HG03064 (cell line): ENCODE data around the gene PTPRM.

Experiments
- ATAC-seq: cut with Tn5 transposase; IDR thresholded peaks from one replicate; pipeline ENCODE4 v1.9.1; 2021; ENCODE audit warnings: low read depth; ENCODE audit not compliant: unreplicated experiment

Gene PTPRM

DNA sequence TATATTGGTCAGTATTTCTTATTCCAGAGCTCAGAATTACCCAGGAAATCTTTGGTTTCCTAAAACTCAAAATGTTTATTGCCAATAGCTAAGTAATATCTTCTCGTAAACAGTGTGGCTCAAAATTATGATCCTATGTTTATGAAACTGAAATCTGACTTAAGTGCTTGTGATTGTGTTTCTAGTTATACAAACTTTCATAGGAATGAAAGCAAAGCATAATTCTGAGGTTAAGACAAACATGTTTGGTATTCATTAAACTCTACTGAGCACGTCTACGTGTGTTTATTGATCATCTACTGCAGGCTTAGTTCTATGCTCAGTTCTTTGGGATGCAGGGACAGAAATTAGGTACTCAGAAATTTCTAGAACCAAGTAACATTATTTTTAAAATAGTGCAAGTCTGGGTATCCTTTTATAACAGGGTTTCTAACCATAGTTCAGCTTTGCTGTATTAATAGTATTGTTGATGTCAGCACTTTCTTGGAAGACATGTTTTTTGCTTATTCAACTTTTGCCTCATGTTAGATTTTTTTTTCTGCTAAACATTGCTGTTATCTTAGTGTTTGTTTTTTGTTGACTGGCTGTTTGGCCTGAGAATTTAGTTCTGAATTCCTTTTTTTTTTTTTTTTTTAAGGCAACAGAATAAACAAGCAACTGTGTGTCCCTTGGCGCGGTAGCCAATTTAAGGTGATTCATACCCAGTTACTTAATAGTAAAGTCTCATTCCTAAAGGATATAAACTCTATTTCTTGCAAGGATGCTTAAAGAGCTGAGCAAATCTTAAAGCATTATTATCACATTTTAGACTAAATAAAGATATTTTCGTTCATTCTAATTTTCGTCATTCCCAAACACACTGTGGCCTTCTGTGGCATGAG is 31.3 kb downstream of the PTPRM start:
- no peak for ATAC-seq

DNA sequence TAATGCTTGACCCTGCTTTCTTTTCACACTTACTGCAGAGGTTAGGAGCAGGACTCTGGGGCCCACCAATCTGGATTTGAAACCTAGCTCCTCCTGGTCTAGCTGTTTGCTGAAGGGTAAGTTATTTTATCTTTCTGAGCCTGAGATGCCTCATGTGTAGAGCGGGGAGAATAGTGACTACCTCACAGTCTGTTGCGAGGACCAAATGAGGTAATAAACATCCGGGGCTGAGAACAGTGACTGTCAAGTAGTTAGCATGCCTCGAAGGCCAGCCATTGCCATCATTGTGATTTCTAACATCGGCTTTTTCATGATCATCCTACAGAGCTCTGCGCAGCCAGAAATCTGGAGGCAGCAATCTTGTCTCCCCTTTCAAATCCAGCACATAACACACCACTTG is 32.9 kb downstream of the PTPRM start:
- ATAC-seq, result no peak

DNA sequence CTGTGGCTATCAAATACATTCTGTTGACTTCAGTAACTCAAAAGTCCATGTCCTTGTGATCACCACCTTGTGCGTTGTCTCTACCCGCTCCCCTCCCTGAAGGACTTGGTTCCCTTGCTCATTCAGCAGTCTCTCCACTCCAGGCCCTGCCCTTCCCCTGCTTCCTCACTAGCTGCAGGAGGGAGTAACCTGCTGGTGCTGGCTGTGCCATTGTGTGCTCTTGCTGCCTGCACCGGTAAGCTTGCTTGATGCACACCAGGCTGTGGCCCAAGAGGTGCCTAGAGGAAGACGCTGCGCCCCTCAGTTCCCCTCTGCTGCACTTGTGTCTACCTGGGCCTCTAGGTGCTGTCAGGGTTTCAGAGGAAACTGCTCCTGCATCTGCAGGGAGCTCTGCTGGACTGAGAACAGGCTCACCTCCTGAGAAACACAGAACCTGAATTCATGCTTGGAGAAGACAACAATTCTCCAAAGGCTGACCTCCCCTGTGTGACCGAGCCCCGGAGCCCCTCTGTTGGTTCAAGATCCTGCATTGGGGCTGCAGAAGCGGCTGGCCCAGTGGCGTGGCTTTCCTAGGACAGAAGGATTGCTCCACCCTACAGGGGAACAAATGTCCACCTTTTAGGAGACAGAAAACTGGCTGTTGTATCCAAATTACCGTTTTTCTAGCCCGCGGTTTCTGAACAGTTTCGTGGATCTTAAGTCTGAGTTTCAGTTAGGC is 33.6 kb downstream of the PTPRM start:
- no peak for ATAC-seq

DNA sequence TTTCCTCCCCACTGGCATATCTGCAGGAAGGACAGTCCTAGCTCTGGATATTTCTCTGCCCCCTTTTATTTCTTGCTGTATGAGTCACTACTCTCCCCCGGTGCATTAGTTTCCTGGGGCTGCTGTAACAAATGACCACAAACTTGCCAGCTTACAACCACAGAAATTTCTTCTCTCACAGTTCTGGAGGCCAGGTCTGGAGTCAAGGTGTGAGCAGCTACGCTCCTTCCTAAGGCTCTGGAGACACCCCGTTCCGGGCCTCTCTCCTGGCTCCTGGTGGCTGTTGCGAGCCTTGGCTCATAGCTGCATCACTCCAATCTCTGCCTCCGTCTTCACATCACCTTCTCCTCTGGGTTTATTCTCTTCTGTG is 34.1 kb downstream of the PTPRM start:
- ATAC-seq, result no peak

DNA sequence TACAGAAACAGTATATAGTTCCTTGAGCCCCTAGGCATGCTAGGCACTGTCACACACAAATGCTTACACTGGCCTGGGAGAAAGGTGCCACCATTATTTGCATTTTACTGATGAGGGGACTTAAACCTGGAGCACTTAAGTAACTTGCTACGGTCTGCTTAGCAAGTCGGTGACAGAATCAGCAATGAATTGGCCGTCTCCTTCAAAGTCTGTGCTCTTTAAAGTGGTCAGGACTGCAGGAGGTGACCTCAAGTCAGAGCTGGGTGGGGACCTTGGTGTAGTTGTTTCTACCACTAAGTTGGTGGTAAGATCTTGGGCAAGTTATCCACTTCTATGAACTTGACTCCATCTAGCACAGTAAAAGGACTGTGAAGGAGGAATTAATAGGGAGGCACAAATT is 34.8 kb downstream of the PTPRM start:
- no peak for ATAC-seq

DNA sequence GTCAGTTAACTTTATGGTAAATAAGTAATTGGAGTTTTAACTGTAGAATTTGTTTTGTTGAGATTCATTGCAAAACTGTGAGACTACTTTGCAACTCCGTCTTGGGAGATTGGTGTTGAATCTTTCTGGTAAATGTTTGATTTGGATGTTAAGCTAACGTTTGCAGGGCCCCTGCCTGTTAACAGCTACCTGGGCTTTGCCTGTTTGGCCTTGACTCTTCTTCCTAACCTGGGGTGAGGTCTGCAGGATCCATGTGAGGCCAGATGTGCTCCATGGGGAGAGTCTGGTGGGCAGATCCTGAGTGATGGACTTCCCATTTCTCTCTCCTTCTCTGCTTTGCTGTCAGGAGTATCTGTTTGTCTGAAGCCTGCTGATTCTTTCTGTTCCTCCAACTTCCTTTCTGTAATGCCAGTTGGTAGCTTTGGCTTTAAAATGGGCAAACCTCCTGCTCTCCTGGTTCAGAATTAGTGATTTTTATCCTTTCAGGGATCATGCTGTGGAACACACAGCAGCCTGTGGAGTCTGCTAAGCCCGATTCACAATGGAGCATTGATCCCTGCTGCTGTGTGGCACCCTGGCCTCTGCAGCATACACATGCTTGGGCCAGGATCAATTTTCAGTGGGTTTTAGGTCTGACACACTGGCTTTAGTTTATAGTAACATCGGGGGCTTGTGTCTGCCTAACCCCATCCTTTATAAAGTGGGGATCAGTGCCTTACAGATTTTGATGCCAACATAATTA is 36.3 kb downstream of the PTPRM start:
- ATAC-seq, result no peak

DNA sequence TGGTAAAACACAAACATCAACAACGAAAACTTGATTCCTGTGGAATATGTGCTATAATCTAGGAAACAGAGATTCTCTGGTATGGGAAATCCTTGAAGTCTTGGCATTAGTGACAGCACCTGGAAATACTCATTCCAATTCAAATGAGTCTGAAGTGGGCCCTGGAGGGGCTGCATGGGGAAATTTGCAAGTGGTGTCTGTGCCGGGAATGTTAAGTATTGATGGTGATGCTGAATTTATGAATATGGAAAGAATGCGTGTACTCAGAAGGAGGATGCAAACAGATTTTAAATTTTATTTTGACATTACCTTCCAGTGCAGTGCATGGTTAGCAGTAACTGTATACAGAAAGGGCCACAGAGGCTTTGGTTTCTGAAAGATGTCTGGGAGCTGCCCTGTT is 37.2 kb downstream of the PTPRM start:
- ATAC-seq, result no peak

DNA sequence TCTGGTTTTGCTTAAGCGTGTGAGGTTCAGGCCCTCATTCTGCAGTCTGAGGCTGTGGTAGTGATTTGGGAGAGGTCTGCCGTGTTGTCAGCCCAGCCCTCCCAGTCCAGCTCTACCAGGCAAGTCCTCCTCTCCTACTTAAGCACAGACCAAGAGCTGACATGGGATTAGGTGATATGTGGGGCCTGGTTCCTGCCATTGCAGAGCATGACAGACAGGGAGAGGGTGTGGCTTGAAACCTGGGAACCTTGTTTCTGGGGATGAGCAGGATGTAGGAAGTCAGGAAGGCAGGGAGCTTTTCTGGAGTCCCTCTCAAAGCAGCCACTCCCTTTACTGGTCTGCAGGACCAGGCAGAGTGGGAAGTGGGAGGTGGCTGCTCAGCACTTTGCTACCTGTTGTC is 38.6 kb downstream of the PTPRM start:
- ATAC-seq, result no peak

DNA sequence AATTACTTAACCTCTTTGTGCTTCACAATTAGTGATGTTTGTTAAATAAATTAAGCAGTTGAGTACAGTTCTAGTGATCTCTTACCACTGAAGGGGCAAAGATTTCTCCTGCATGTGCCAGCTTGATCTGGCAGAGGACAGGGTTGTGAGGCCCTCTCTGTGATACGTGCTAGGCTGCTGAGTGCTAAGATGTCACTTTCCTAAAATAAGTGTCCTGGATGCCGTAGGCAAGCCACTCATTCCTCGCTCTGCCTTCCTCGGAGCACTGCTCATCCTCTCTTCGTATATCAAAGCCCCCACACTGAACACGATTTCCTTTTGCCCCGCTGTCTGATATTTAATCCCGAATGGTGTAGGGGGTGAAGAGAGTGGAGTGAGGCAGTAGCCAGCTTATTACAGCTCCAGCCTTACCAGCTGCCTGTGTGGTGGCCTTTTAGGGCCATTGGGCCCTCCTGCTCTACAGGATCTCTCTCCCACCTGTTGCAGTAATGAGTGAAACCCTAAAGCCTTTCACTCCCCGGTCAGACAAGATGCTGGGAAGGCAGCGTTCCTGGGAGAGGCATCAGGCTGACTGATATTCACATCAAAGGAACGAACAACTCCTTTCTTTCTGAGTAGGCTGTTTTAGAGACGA is 40.5 kb downstream of the PTPRM start:
- no peak for ATAC-seq

DNA sequence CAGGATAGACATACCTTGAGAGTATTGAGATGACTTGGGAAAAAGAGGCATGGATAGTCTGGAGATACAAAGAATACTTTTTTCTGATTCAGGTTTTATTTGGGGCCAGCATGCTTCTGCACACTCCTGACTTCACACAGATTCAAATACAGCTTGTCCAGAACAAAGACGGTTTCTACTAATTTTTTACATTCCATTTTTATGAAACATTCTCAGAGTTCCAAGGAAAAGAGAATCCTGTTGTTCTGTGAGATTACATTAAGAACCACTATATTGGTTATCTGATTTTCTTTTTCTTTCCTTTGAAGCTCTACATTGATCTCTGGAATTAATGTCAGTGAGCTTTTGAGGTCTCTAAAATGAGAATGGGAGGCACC is 41.0 kb downstream of the PTPRM start:
- no peak for ATAC-seq

DNA sequence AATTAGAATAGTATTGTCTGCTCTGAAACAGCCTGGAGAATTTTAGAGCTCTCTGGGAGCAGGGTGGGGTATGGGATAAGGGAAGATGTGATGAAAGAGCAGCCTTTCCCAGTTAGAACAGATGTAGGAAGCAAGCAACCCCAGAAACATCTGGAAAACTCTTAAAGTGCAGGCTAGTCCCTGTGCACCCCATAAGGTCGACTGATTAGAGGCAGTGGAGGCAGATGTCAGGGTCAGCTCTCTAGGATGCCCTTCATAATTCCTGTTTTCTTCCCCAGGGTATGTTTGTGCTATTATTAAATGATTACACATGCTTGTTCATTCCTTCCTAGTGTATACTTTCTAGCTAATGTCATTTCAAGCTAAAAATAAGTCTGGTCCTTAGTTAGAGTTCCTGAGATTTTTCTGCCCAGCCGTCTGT is 41.7 kb downstream of the PTPRM start:
- ATAC-seq, result no peak

DNA sequence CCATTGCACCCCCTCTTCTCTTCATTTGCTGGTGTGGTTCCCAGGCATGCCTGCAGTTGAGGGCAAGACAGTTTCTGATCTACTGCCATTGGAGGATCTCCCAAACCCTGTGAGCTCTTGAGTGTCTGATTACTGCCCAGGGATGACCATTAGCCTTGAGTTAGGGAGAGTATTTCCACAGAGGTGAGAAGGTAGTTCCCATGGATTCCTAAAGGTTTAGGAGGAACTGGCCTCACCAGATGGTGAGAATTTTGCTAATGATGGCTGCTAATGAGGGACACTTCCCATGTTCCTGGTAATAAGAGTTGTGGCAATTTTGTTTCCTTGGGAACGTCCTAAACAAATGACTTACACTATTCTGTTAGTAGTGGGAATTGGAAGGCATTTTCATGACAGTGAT is 42.5 kb downstream of the PTPRM start:
- no peak for ATAC-seq

DNA sequence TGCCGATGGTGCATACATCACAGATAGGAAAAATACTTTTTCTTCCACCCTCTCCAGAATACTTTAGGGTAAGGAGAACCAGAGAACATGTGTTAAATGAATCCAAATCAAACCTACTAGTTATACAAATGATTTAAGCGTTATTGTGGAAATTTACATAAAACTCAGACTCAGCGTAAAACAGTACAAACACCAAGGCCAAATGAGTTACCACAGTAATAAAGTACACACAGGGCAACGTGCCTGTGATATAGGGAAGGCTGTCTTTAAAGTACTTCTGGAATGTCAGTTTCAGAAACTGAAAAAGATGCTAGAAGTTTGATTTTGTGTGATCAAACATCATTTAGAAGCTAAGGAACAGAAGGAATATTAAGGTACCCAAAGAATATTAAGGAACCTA is 46.9 kb downstream of the PTPRM start:
- no peak for ATAC-seq

DNA sequence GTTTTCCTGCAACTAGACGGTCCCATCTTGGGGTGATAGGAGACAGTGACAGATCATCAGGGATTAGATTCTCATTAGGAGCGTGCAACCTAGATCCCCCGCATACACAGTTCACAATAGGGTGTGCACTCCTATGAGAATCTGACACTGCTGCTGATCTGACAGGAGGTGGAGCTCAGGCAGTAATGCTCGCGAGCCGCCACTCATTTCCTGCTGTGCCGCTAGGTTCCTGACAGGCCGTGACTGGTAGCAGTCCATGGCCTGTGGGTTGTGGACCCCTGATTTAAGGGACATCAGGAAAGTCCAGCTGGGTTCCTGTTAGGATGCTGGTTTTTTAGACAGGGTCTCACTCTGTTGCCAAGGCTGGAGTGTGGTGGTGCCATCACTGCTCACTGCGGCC is 48.7 kb downstream of the PTPRM start:
- no peak for ATAC-seq

DNA sequence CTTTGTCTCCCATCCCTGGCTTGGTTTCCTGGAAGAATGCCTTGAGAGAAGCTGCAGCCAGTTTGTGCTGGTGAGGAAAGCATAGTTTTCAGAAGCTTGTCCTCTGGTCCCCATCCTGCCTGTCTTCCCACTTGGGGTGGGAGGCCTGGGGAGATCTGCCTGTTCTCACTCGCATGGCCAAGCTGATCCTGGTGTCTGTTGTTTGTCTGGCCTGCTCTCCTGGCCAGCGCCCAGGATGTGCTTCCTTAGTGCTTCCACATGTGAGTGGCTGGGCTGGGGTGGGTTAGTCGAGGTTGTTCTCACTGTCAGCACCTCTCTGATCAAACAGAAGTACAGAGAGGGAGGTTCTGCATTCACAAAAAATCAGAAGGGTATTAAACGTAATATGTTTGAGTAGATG is 49.5 kb downstream of the PTPRM start:
- ATAC-seq, result no peak

DNA sequence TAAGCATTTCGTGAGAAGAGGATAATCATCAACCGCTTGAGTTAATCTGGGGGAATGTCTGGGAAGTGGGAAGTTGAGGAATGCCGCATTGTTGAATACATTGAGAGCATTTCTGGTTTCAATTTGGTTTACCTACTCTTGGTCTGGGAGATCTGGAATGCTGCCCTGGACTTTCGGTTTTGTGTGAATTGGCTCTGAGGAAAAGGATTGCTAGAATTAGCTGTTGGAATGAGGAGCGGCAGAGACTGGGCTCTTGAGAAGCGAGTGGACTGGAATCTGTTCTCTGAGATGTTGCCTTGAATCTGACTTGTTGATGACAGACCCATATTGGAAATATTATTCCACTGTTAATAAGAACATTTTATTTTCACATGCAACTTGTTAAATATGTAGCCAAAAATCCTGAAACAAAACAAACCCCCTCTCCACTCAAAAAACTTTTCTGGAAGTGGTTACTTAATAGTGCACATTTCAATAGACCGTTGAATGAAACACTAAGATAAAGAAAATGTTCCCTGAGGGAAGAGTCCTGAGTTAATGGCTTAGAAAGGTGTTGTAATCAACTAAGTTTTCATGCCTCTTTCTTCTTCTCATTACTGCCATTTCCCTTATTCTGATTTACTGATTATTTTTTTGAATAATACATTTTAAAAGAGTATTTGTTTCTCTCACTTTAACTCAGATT is 50.8 kb downstream of the PTPRM start:
- no peak for ATAC-seq

DNA sequence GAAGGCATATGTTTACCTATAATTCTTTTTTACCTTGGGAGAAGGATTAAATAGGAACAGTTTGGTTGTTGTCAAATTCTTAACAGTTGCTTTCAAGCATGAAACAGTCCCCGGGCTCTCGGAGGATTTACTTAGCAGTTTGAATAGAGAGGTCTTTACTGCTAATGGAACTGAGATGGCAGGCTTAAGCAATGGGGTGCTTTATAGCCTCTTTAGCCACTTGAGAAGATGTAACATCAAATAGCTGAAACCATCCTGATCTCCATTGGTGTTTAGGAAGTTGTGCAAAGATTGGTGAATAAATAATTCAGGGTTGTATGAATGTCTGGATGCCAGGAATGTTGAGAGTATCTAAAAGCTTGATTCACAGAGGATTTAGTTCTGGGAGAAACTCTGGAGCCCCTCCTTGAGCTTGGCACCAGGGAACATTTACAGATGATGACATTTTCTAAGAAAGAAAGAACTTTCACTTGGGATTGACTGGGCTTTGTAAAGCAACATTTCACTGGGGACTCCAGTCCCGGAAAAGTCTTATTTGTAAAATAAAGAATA is 51.9 kb downstream of the PTPRM start:
- ATAC-seq, result no peak

DNA sequence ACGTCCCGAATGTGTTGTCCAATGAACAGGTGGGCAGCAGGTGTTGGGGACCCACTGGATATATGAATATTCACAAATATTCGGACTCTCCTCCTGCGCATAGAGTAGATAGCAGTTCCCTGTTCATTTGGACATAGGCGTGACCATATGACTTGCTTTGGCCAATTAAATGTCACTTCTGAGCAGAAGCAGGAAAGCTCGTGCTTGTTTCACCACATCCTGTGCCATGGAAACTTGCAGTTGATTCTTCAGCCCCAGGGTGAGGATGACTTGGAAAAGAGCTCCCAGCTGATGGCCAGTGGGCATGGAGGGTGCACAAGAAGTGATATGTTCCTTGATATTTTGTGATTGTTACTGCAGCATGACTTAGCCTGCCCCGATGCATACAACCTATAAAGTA is 52.6 kb downstream of the PTPRM start:
- ATAC-seq, result no peak

DNA sequence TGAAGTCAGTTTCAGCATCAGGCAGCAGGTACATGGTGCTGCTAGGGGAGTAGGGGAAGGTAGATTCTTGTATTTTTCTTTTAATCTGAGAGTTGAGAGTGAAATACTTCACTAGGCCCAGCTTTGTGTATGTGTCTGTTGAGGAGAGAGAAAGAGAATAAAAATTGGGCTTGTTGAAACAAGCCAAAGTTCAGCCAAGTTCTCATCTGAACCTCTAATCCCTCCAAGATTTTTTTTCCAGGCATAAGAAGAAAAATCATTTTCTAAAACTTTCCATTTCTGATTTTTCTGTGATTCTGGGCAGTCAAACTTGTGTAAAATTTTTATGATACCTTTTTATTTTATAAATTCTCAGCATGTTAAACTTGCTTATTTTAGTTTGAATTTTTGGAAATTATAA is 55.6 kb downstream of the PTPRM start:
- no peak for ATAC-seq

DNA sequence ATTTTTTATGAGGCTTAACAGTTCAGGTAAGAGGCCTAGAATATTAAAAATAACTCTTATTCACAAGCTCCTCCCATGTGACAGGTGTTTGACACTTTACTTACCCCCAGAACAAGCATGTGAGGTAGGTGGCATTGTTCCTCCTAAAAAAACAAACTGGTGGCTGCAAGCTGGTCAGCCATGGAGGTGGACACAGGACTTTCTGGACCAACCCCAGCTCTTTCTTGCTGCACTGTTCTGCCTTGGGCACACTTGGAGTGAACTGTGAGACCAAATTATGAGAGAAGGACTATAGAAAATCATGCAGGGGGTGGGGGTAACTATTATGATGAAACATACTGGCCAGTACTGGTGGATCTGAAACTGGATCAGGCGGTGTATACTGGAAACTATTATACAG is 56.6 kb downstream of the PTPRM start:
- no peak for ATAC-seq
